Heart left ventricle (tissue), 13 donors: ENCODE data around the gene SPACA4.

Experiments
- POLR2A ChIP-seq, 2 donors: fragments of 450-650 bp; IDR thresholded peaks; one replicate each; pipeline ENCODE4 v1.6.1; 2017; ENCODE audit warnings: antibody characterized with exemption in 2 of 2, mild to moderate bottlenecking in 2 of 2, moderate library complexity in 2 of 2
- TF ChIP-seq, protein P1 (sequence below), 12 donors: fragments of 200-600 bp; sonication (generic) in 4 of 12; IDR thresholded peaks; one replicate each; pipeline versions ENCODE4 v1.5.0 to v1.8.0; 2018 to 2022; ENCODE audit warnings: antibody characterized with exemption in 12 of 12, mild to moderate bottlenecking in 5 of 12
- donor health status: ischemic (EF 13 %, LVEDD 7.1; RV severe dilation, severe dysfunction).
- donor health status: DM: no; HTN: yes; CAD: no.
- donor health status: DM: no; HTN: no; CAD: no.
- donor health status: ischemic (EF 25% LVEDD 6.9; RV normal size, moderate dysfunction).
- donor health status: ischemic (EF 25% LVEDD 5.7; RV mildly dilated, moderate dysfunction).
- donor health status: ischemic (EF 35%, LVEDD 5.7; RV mildly dilated, moderate dysfunction).
- donor health status: nonischemic (EF 11% LVEDD 7.7; RV severe dilation, severe dysfunction).
- donor health status: DM: yes; HTN: yes; CAD: no.
- donor health status: PGD.
- donor health status: ischemic (EF 29% LVEDD 5.4; RV normal size, mild dysfunction).
- donor health status: nonischemic (EF 23%, LVEDD 6.1; RV moderate dilation, normal function).

DNA sequence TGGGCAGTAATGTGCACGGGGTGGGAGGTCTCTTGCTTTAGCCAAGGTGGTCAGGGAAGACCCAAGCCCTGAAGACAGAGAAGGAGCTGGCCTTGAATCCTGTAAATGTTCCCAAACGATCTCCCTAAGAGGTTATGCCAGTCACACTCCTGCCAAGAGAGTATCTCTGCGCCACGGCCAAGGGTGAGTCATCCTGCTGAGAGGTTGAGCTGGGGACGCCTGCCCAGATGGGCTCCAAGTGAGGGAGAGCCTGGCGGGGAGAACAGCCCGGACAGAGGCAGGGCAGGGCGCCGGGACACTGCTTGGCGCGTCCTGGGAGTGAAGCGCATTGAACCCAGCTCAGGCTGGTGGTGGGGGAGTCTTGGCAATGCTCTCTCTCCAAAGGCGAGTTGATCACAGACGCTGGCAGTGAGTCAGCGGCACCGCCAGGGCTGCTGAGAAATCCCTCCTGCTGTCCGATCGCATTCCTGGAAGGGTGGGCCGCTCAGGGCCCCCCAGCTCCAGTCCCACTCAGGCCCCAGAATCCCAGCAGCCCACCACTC lies 38.1 kb upstream of the SPACA4 start:
- TF ChIP-seq POLR2A (IDR thresholded peaks at IDR 0.05): no peak
- TF ChIP-seq, protein P1, sequence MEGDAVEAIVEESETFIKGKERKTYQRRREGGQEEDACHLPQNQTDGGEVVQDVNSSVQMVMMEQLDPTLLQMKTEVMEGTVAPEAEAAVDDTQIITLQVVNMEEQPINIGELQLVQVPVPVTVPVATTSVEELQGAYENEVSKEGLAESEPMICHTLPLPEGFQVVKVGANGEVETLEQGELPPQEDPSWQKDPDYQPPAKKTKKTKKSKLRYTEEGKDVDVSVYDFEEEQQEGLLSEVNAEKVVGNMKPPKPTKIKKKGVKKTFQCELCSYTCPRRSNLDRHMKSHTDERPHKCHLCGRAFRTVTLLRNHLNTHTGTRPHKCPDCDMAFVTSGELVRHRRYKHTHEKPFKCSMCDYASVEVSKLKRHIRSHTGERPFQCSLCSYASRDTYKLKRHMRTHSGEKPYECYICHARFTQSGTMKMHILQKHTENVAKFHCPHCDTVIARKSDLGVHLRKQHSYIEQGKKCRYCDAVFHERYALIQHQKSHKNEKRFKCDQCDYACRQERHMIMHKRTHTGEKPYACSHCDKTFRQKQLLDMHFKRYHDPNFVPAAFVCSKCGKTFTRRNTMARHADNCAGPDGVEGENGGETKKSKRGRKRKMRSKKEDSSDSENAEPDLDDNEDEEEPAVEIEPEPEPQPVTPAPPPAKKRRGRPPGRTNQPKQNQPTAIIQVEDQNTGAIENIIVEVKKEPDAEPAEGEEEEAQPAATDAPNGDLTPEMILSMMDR (IDR thresholded peaks at IDR 0.05): no peak
